ENCODE results near the gene CNTNAP2.

Gene CNTNAP2

DNA sequence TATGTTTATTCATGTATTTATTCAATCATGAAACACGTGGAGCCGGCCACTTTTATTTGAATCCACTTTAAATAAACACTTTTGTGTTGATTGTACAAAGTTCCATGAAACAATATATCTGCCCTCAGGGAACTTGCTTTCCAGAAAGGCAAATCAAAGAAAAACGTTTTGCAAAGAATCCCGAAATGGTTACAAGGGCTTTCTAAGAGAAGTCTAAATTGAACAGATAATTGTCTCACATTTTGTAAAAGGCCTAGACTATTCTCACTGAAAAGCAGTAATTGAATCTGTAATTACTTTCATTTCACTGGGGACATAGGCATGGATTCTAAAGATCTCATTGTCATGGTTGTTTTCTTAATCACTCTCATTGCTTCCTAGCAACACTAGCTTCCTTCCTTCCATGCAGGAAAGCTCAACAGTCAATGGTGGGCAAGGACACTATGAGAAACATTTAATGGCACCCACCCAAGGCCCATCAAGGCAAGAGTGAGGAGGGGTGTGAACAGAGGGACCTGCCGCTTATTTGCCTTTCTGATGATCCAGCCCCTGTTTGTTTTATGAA lies 1851.5 kb downstream of the CNTNAP2 start:
- no peak for DNase-seq (ENCODE audit: extremely low read depth in 1 of 2, low read depth in 1 of 2)

DNA sequence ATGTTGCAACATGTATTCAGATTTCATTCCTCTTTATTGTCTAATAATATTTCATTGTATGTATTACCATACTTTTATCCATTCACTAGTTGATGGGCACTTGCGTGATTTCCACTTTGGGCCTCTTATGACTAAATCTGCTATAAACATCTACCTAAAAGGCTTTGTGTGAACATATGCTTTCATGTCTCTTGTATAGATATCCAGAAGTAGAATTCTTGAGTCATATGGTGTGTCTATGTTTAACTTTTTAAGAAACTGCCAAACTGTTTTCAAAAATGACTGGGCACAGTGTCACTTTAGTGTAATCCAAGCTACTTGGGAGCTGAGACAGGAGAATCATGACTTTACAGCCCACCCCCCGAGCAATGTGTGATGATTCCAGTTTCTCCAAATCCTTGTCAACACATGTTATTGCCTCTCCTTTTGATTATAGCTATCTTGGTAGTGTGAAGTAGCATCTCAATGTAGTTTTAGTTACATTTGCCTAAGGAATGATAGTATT lies 1855.1 kb downstream of the CNTNAP2 start:
- DNase-seq (ENCODE audit: extremely low read depth in 1 of 2, low read depth in 1 of 2): no peak

DNA sequence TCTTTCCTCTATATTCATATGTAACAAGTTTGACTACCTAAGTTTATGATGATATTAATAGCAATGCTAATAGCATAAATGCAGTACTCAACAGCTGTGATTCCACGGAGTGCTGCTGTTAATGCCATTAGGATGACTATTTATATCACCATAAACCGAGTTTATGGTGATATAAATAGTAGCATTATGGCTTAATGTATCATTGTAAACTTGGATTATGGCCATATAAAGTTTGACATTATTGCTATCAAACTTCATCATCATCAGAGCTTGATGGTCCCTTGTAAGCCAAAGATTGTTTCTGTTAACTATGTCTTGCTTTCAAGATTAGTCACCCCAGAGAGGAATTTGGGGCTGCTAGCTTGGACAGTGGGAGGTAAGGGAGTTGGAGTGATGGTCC lies 1861.6 kb downstream of the CNTNAP2 start:
- no peak for DNase-seq (ENCODE audit: extremely low read depth in 1 of 2, low read depth in 1 of 2)

DNA sequence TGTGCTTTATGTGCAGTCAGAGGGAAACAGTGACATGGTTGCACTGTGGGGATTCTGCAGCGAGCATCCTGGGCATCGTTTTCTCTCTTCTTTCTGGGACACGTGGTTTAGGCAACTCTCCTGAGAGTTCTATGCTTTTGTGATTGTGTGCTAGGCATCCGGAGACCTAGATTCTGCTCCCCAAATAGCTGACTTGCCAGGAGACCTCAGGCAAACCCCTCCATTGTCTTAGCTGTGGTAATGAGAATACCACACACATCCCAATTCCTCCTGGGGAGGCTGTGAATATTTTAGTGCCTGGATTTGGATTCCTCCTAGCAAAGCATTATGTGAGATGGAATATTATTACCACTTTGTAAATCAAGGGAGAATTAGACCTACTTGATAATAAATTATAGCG lies 1862.0 kb downstream of the CNTNAP2 start:
- no peak for DNase-seq (ENCODE audit: extremely low read depth in 1 of 2, low read depth in 1 of 2)

DNA sequence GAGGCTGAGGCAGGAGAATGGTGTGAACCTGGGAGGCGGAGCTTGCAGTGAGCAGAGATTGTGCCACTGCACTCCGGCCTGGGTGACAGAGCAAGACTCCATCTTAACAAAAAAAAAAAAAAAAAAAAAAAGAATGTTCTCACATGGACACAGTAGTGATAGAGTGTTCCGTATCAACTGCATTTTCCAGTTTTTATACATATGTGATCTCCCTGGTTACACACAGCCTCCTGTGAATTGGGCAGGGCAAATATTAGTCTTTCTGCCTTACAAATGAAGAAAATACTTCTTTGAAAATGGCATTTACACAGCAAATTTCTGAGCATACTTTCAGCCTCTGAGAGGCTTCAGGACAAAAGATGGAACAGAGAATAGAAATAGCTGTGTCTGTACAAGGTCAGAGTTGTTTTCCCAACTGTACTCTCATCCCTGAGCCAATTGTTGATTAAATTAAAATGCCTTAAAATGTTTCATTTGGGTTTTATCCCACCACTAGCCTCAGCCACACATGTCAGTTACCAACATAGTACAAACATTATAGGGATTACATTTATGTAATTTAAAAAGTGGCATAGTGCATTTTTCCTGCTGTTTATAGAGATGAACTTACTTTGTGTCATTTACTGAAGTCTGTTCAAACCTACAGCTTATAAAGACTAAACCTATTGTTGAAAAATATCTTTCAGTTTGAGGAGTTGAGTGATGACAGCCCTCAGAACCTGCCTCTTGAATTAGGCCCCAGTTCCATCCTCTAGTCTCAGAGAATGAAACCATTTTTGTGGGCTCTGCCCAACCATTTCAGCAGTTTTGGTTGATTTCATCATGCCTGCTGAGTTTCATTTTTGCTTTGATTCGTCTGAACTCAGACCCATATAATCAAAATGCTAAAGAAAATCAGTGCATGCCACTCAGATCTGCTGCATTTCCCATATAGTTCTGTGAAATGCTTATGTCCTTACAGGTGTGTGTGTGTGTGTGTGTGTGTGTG lies 1864.5 kb downstream of the CNTNAP2 start:
- no peak for DNase-seq (ENCODE audit: extremely low read depth in 1 of 2, low read depth in 1 of 2)

DNA sequence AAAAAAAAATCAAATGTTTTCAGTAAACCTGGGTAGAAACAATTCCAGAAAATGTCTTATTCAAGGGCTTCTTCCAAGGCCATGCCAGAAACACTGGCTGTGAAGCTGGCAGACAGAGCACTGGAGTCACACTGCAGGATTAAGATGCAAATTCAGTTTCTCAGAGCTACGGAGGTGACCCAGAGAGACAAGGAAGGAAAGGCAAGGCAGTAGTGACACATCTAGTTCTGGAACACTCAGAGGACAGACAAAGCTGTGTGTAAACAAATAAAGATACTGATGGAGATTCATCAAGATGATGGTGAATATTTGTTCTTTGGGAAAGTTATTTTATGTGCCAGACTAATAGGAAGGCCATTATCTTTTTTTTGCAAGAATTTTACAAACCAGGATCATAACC lies 1865.7 kb downstream of the CNTNAP2 start:
- DNase-seq (ENCODE audit: extremely low read depth in 1 of 2, low read depth in 1 of 2): no peak

DNA sequence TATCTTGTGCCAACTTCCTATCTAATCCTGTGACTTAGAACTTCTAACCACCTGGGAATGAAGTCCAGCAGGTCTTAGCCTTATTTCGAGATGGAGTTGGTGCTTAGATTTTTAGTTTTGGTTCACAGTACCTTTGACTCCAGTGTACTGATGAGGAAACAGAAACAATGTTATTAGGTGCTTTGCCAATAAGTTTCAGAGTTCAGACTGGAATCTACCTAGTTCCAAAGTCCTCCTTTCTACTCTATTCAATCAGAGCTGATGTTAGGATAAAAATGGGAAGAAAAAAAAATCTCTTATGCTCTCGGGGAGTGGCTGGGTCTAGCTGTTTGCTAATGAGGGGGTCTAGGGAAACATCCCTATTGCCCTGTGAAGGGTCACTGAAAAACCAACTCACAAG lies 1867.7 kb downstream of the CNTNAP2 start:
- no peak for DNase-seq (ENCODE audit: extremely low read depth in 1 of 2, low read depth in 1 of 2)

DNA sequence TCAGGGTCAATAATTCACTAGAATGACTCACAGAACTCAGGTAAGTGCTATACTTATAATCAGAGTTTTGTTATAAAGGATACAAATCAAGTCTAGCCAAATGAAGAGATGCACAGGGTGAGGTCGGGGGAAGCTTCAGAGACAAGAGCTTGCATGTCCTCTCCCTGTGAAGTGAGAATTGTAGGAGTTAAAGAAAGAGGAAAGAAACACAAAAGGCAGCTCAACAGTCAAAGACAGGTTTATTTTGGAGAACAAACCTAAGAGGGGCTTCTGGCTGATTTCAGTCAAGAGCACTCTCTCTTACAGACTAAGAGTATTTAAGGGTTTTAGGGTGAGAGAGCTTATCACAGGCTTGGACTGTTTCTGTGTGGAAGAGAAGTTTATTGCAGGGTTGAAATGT lies 1873.5 kb downstream of the CNTNAP2 start:
- no peak for DNase-seq (ENCODE audit: extremely low read depth in 1 of 2, low read depth in 1 of 2)

DNA sequence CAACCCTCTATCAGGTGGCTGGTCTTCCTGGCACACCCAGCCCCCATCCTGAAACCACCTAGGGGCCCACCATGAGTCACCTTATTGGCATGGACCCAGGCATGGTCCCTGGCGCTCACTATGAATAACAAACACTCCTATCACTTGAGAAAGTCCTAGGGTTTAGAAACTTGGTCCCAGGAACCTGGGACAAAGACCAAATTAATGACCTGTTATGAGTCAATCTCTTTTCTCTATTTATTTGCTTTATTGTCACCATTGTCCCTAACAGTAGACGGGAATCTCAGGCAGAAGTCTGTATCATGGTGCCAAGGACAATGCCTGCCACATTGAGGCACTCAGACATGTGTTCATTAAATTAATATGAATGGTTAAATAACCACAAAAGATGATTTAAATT lies 1874.3 kb downstream of the CNTNAP2 start:
- DNase-seq (ENCODE audit: extremely low read depth in 1 of 2, low read depth in 1 of 2): no peak

DNA sequence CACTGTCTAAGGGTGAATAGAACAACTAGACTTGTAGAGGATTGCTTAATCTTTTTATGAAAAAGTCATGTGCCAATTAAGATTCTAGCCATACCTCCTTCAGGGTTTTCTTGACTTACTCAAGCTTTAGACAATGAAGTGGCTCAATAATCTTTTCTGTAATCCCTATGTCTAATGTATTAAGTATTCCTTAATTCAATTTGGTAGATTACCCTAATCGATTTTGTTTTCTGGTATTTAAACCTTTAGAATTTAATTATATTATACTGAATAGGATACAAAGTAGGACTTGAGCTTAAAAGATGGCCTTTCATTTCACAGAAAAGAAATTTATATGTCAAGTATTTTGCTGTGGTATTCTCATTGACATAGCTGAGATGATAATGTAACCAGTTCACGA lies 1876.1 kb downstream of the CNTNAP2 start:
- no peak for DNase-seq (ENCODE audit: extremely low read depth in 1 of 2, low read depth in 1 of 2)

DNA sequence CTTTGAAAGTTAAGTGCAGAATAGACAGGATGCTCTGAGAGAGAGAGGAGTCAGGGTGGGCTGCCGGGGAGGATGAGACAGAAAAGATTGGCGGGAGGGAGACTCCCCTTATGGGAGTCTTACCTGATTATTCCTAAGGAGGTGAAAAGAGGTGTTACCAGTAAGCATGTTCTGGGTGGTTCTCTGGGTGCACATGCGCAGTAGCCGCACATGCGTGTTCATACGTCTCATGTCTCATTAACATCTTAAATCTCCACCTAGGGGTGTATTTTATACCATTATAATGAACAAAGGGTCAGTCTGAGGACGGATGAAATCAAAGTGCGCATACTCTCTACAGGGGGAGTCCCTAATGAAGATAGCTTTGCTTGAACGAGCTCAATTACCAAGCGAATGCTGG lies 1881.0 kb downstream of the CNTNAP2 start:
- no peak for DNase-seq (ENCODE audit: extremely low read depth in 1 of 2, low read depth in 1 of 2)

DNA sequence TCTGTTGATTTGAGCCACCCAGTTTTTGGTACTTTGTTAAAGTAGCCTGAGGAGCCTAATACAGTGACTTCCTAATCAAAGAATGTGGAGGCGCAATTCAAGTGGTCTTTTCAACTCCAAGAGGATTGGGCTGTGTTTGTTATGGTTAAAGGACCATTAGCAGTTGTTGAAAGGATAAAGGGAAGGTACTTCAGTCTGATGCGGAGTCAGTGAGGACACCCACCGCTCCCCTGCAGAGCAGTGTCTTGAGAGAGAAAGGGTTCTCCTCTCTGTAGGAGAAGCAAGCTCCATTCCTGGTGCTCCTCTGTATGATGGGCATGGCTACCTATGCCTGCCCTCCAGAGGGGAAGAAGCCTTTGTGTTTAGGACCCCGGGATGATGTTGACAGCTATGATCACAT lies 1883.4 kb downstream of the CNTNAP2 start:
- no peak for DNase-seq (ENCODE audit: extremely low read depth in 1 of 2, low read depth in 1 of 2)

DNA sequence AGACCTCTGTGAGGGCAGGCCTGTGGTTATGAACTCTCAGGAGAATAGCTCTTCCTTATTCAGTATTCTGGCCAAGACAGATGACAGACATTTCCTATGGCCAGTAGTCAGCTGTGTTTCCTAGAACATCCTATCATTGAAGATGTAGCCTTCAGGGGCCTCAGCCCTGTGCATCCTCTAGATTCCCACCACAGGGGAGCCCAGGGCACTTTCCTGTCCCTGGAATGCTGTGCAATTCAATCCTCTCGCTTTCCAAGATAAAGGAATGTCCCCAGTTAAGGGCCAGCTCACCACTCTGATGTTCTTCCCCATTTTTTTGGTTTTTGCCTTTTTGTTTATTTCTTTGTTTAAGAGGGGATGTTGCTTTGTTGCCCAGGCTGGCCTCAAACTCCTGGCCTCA lies 1895.2 kb downstream of the CNTNAP2 start:
- DNase-seq (ENCODE audit: extremely low read depth in 1 of 2, low read depth in 1 of 2): no peak

DNA sequence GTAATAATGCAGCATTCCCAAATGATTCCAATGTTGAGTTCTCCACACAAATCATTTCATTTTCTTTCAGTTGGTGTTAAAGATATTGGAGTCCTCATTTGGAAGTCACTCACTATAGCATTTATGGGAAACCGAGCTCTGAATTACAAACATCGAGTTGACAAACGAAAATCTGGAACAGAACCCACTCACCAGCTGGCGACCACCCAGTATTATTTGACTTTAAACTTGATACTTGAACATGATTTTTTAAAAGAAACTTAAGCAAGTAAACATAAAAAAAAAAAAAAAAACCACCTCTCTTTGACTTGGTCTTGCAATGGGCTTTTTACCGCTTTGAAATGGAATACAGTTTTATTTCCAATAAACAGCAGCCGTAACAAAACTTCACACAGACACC lies 1897.4 kb downstream of the CNTNAP2 start:
- DNase-seq (ENCODE audit: extremely low read depth in 1 of 2, low read depth in 1 of 2): no peak

DNA sequence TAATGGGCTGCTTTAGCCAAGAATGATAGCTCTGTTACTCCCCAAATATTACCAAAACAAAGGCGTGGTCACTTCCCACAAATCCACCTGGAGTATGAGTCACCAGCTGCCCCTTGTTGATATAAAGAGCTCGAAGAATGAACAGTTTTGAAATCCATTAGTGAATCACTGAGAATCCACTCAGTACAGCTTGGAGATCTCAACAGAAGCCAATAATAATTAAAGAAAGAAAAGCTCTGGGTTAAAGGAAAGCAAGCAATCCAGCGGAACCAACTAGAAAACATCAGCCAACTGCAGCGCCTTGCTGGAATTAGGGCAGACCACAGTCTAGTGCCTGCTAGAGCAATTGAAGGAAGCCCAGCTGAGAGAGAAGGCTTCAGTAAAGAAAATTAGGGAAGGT lies 1897.9 kb downstream of the CNTNAP2 start:
- DNase-seq (ENCODE audit: extremely low read depth in 1 of 2, low read depth in 1 of 2): no peak

DNA sequence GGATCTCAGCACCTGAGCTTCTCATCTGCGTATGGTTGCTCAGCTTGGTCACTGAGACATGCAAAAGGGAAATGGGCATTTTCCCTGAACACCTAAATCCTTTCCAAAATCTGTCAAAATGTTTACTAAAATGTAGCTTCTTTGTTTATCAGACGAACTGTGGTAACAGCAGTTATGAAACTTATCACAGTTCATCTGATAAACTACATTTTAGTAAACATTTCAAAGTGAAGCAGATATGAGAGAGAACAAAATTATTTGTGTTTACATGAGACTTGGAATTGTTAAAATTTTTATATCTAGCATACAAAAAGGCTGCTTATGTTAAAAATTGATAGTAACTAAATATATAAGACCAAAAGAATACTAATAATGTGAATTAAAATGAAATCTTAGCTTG lies 1900.5 kb downstream of the CNTNAP2 start:
- no peak for DNase-seq (ENCODE audit: extremely low read depth in 1 of 2, low read depth in 1 of 2)

DNA sequence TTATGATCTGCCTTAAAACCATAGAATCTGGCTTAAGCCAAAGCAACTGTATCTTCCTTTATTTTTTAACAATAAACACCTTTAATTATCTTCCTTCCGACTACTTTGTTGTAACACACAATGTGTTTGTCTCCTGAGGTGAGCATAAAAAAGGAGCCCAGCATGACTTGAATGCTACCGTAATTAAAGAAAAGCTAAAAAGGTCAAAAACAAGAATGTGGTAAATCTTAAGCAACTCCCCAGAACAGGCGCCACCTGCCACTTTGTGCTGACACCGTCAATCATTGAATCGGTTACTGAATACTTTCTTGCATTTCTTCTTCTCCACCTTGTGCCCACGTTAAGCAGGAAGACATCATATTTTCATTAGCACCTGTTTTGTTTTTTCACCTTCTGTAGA lies 1904.1 kb downstream of the CNTNAP2 start:
- no peak for DNase-seq (ENCODE audit: extremely low read depth in 1 of 2, low read depth in 1 of 2)

DNA sequence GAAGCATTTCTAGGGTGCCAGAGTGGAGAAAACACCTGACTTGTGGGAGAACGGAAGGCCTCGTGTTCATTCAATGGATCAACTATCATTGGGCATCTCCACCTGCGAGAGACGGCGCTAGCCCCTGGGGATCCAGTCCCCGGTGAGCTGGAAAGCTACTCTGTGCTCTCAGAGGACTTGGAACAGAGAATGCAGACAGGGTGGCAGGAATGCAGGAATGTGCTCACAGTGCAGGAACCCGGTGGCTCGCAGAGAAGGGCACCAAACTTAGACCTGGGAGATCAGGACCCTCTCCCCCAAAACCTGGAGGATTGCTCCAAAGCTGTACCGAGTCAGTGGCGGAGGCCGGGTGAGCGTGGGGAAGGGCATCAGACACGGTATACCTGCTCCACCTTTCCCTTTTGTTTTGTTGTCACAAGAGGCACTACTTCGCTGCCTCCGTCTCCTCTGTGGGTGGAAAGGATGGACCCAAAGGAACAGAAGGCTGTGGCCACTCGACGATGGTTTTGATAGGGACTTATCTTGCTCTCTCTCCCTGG lies 1905.0 kb downstream of the CNTNAP2 start:
- no peak for DNase-seq (ENCODE audit: extremely low read depth in 1 of 2, low read depth in 1 of 2)

DNA sequence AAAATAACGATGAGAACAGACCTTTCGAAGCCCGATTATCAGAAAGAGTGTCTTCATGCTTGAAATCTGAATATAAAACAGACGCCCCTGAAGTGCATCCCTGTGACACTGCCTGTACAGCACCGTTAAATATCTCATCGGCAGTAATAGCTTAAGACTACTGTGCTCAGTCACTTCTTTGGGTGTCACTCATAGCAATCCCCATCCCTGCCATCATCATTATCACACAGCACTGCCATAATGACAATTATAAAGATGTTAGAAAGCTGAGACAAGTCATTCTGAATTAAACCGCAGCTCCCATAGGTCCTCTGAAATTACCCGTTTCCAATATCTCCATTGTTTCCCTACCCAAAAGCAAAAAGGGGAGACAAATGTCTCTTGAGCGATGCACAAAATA lies 1906.2 kb downstream of the CNTNAP2 start:
- DNase-seq (ENCODE audit: extremely low read depth in 1 of 2, low read depth in 1 of 2): no peak

DNA sequence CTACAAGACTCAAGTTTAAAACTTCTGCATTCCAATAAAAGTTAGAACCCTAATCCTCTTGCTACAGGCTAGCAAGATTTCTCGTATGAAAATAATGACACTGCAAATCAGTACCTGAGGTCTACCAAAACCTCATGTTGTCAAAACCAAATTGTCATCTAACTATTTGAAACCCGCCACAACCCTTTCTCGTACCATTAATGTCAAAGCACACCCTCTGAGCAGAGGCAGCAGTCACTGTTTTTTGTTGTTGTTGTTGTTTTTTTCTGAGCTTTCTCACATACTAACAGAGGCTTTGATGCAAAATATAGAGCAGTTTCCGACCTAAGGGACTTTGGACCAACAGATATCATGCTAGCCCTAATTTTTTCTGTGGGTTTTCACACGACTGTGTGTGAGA lies 1910.1 kb downstream of the CNTNAP2 start:
- DNase-seq (ENCODE audit: extremely low read depth in 1 of 2, low read depth in 1 of 2): no peak

DNA sequence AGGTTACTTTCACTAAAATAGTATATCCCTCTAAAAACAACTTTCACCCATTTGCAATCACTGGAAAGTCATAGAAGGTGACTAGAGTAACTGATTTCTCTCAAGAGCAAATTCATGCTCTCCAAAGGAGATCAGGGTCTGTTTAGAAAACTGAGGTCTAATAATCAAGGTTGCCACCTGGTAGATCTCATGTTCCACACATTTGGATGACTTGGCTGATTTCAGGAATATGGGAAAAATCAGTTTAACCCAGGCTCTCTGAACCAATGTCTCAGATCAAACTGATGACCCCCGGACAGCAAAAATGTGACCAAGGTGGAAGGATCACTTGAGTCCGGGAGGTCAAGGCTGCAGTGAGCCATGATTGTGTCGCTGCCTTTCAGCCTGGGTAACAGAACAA lies 1911.6 kb downstream of the CNTNAP2 start:
- DNase-seq (ENCODE audit: extremely low read depth in 1 of 2, low read depth in 1 of 2): no peak

DNA sequence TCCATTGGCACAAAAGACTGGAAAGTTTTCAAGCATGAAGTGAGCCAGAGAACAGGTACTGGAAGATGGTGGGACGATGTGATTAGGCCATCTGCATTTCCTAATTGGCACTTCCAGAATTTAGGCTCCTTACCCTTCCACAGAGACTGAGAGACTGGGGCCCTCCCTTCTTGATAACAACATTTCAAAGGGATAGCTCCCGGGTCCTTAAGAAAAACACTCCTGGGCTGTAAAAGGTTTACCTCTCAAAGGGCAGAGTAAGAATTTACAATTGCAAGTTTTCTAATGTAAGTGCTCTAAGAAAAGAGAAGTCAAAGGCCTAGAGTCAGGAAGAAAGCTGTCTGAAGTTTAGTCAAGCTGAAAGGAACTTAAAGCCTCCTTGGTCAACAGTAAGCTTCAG lies 1914.4 kb downstream of the CNTNAP2 start:
- no peak for DNase-seq (ENCODE audit: extremely low read depth in 1 of 2, low read depth in 1 of 2)
